ENCODE measurements around the gene MRPL54. TPM values are rescaled to one million over a fixed set of nuclear protein-coding genes. Genes with fewer than 3 reads are reported as not detected.
"Not testable (repeated sequence)": the region's sequence is repeated elsewhere in the genome, so short reads cannot be mapped to it uniquely, and the experiment has no call there.

Gene MRPL54
- total RNA-seq, 6 donors from 2014 or later = 16.8 to 83.9 (median 65.5) TPM

- Histone ChIP-seq H3K36me3 (peaks cover 12 to 51% (median 44%) of the 10 kb centered on the region in 4 donors), H3K9me3 (no peaks in the 10 kb centered on the region), H3K4me1 (no peaks in the 10 kb centered on the region), H3K27me3 (no peaks in the 10 kb centered on the region), H3K27ac (no peak overlapping the region), H3K4me3 (no peak overlapping the region)
- WGBS, 2 donors = 89 to 98% methylated on average over 1 to 2 of the region's 2 CpGs
- DNase-seq = no peak
- ATAC-seq (ENCODE audit: low FRiP score in 2 of 2) = no peak
- TF ChIP-seq EP300 (IDR thresholded peaks at IDR 0.05) (no peak), POLR2AphosphoS5 (IDR thresholded peaks at IDR 0.05) (no peak), POLR2A (IDR thresholded peaks at IDR 0.05) (no peak)
- TF ChIP-seq, protein P1, sequence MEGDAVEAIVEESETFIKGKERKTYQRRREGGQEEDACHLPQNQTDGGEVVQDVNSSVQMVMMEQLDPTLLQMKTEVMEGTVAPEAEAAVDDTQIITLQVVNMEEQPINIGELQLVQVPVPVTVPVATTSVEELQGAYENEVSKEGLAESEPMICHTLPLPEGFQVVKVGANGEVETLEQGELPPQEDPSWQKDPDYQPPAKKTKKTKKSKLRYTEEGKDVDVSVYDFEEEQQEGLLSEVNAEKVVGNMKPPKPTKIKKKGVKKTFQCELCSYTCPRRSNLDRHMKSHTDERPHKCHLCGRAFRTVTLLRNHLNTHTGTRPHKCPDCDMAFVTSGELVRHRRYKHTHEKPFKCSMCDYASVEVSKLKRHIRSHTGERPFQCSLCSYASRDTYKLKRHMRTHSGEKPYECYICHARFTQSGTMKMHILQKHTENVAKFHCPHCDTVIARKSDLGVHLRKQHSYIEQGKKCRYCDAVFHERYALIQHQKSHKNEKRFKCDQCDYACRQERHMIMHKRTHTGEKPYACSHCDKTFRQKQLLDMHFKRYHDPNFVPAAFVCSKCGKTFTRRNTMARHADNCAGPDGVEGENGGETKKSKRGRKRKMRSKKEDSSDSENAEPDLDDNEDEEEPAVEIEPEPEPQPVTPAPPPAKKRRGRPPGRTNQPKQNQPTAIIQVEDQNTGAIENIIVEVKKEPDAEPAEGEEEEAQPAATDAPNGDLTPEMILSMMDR (IDR thresholded peaks at IDR 0.05) = no peak
Observed at GRCh38 chr19:3750211-3750610, 12.3 kb upstream of the MRPL54 start.

GRCh38 chr19:3751236-3751635, 11.2 kb upstream of the MRPL54 start:
- no peak for TF ChIP-seq POLR2A (IDR thresholded peaks at IDR 0.05)
- TF ChIP-seq POLR2AphosphoS5 (IDR thresholded peaks at IDR 0.05) = no peak
- no peak for TF ChIP-seq EP300 (IDR thresholded peaks at IDR 0.05)
- TF ChIP-seq, protein P1 (IDR thresholded peaks at IDR 0.05) = no peak

GRCh38 chr19:3752492-3752891, 10.0 kb upstream of the MRPL54 start:
- ATAC-seq (ENCODE audit: low FRiP score in 2 of 2) = no peak
- H3K27me3 ChIP-seq = no peaks in the 10 kb centered on the region
- H3K4me1 ChIP-seq = no peaks in the 10 kb centered on the region
- 87 to 95% methylated on average over 8 to 23 of the region's 25 CpGs for WGBS, 2 donors
- no peak overlapping the region for H3K27ac ChIP-seq
- H3K4me3 ChIP-seq = no peak overlapping the region
- no peak for TF ChIP-seq POLR2AphosphoS5 (IDR thresholded peaks at IDR 0.05)
- TF ChIP-seq, protein P1 (IDR thresholded peaks at IDR 0.05) = no peak
- H3K36me3 ChIP-seq = peaks cover 12 to 55% (median 49%) of the 10 kb centered on the region in 4 donors
- peak in 1 of 2 donors; percentile 80 for DNase-seq
- H3K9me3 ChIP-seq = no peaks in the 10 kb centered on the region

More at GRCh38 chr19:3751236-3751635, 11.2 kb upstream of the MRPL54 start:
- WGBS, 2 donors = 98 to 100% methylated on average over 7 to 30 of the region's 30 CpGs
- H3K9me3 ChIP-seq = no peaks in the 10 kb centered on the region
- H3K4me1 ChIP-seq = no peaks in the 10 kb centered on the region
- ATAC-seq (ENCODE audit: low FRiP score in 2 of 2) (no peak), DNase-seq (peak in 1 of 2 donors; percentile 78)
- no peaks in the 10 kb centered on the region for H3K27me3 ChIP-seq
- H3K36me3 ChIP-seq = peaks cover 12 to 51% (median 44%) of the 10 kb centered on the region in 4 donors
- H3K4me3 ChIP-seq = no peak overlapping the region
- no peak overlapping the region for H3K27ac ChIP-seq

DNA sequence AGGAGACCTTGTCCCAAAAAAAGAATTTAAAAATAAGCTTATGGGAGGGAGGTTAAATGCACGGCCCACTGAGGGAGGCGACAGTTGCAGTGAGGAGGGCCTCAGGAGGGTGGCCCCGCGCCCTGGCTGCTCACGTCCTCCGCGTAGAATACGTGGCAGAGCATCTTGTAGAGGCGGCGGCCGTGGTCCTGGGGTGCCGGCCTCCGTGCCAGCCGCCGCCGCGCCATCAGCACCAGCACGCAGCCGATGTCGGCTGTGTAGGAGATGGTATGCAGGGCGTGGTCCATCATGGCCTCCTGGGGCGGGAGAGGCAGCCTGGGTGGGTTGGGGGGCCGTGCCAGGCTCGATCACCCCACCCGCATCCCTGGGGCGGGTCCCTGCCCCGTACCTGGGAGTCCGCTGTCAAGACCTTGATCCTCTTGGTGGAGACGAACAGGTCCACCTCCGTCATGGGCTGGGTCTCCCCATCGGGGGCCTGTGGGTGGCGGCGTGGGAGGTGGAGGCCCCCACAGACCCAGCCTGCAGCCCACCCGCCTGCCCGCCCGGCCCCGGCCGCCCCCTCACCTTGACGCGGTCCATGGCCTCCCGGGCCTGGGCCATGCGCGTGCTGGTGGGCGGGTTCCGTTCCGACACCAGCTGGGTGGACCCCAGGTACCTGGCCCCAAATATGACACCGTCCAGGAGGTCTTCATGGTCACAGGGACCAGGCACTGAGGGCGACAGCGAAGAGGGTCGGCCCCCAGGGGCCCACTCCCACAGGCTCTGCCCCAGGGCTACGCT, 8.7 kb upstream of the MRPL54 start:
- WGBS, 2 donors = 94 to 98% methylated on average over 24 to 40 of the region's 51 CpGs
- no peaks in the 10 kb centered on the region for H3K27me3 ChIP-seq
- DNase-seq (peak in 1 of 2 donors; percentile 82), ATAC-seq (ENCODE audit: low FRiP score in 2 of 2) (peak in 1 of 2 donors; percentile 13)
- peaks cover 0 to 2% (median under 1%) of the 10 kb centered on the region in 4 donors for H3K4me1 ChIP-seq
- H3K27ac ChIP-seq = no peak overlapping the region
- H3K9me3 ChIP-seq = no peaks in the 10 kb centered on the region
- H3K4me3 ChIP-seq = no peak overlapping the region
- TF ChIP-seq POLR2AphosphoS5 (IDR thresholded peaks at IDR 0.05) (no peak), POLR2A (IDR thresholded peaks at IDR 0.05) (no peak), EP300 (IDR thresholded peaks at IDR 0.05) (no peak)
- TF ChIP-seq, protein P1 (IDR thresholded peaks at IDR 0.05) = no peak
- H3K36me3 ChIP-seq = peaks cover 12 to 66% (median 56%) of the 10 kb centered on the region in 4 donors

- not testable (repeated sequence) for H3K27ac ChIP-seq; H3K27me3 ChIP-seq; H3K9me3 ChIP-seq; DNase-seq; H3K4me3 ChIP-seq; ATAC-seq (ENCODE audit: low FRiP score in 2 of 2)
- WGBS, 2 donors = 97 to 98% methylated on average over 7 of the region's 7 CpGs
- H3K4me1 ChIP-seq = peaks cover 22 to 30% (median 28%) of the 10 kb centered on the region in 4 donors
- H3K36me3 ChIP-seq = peaks cover 0 to 47% (median 30%) of the 10 kb centered on the region in 4 donors
Observed at GRCh38 chr19:3757705-3758104, 4.8 kb upstream of the MRPL54 start.

GRCh38 chr19:3758297-3758696, 4.2 kb upstream of the MRPL54 start:
- H3K9me3 ChIP-seq; H3K4me3 ChIP-seq; H3K27me3 ChIP-seq; ATAC-seq (ENCODE audit: low FRiP score in 2 of 2); H3K27ac ChIP-seq; DNase-seq: not testable (repeated sequence)
- 95 to 96% methylated on average over 11 to 13 of the region's 13 CpGs for WGBS, 2 donors
- H3K4me1 ChIP-seq = peaks cover 25 to 33% (median 32%) of the 10 kb centered on the region in 4 donors
- H3K36me3 ChIP-seq = peaks cover 0 to 41% (median 24%) of the 10 kb centered on the region in 4 donors
